Upper lobe of left lung (tissue), 4 donors: ENCODE measurements around the gene RSPH9.

Experiments used
- CTCF ChIP-seq, 6 experiments: fragments of 450-650 bp in 4 of 6; fragments of 200-600 bp in 2 of 6; sonication (generic) in 2 of 6; IDR thresholded peaks; one replicate each; pipeline ENCODE4 v1.5.1; 2016 to 2019; ENCODE audit warnings: antibody characterized with exemption in 6 of 6
- POLR2A ChIP-seq, 4 donors: fragments of 450-650 bp; IDR thresholded peaks; one replicate each; pipeline ENCODE4 v1.5.1; 2016 to 2017; ENCODE audit warnings: antibody characterized with exemption in 4 of 4, mild to moderate bottlenecking in 2 of 4
- POLR2AphosphoS5 ChIP-seq, 2 donors: sonication (generic); formaldehyde crosslinking; IDR thresholded peaks; one replicate each; pipeline ENCODE4 v1.5.1; 2017; ENCODE audit warnings: antibody characterized with exemption in 2 of 2

- TF ChIP-seq CTCF (IDR thresholded peaks at IDR 0.05) (no peak), POLR2AphosphoS5 (IDR thresholded peaks at IDR 0.05) (no peak), POLR2A (IDR thresholded peaks at IDR 0.05) (no peak)
Measured at GRCh38 chr6:43677759-43678158, 32.9 kb downstream of the RSPH9 start.
